ENCODE results near the gene TRUB2.
"Not testable (repeated sequence)": the region's sequence is repeated elsewhere in the genome, so short reads cannot be mapped to it uniquely, and the experiment has no call there.

The TRUB2 gene

GRCh38 chr9:128294142-128294541 is 28.1 kb downstream of the TRUB2 start:
- Mint-ChIP-seq H3K4me1 (no peaks in the 10 kb centered on the region), H3K4me3 (no peak overlapping the region), H3K36me3 (peaks cover under 1% of the 10 kb centered on the region), H3K9me3 (no peaks in the 10 kb centered on the region), H3K27ac (peak overlapping the region; percentile 43)
- no peak for ATAC-seq
- DNase-seq (ENCODE audit: low spot score in 2 of 2): no peak

DNA sequence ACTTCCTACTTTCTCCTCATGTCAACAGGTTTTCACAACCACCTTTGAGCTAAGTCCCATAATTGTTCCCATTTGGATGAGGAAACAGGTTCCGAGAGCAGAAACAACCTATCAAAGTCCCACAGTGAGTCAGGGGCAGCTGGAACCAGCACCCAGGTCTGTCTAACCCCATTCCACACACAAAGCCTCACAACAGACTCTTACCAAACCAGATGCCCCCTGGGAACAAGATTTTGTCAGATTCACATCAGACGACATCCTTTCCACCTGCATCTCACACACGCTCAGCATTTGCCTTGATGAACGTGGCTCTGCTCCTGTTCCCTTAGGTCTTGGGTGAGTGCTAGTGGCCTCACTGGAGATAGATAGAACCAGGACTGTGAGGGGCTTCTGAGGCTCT is 29.2 kb downstream of the TRUB2 start:
- H3K4me3 Mint-ChIP-seq: no peak overlapping the region
- H3K27ac Mint-ChIP-seq: no peak overlapping the region
- no peak for ATAC-seq
- no peaks in the 10 kb centered on the region for H3K4me1 Mint-ChIP-seq
- no peak for DNase-seq (ENCODE audit: low spot score in 2 of 2)
- peaks cover 10% of the 10 kb centered on the region for H3K36me3 Mint-ChIP-seq
- no peaks in the 10 kb centered on the region for H3K9me3 Mint-ChIP-seq

DNA sequence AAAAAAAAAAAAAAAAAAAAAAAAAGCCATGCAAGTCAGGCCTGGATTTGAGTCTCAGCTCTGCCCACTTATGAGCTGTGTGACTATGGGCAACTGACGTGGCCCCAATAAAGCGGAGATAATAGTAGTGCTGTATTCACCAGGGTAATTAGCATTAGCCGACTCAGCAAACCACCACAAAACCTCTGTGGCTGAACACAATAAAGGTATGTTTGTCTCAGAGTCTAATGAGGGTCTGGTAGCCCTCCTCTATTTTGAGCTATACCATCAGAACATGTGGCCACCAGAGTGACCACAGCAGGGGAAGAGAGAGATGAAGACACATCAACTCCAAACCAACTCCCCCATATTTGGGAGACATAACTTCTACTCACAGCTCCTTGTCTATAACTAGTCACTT is 30.2 kb downstream of the TRUB2 start:
- DNase-seq (ENCODE audit: low spot score in 2 of 2) (no peak), ATAC-seq (no peak)
- no peak overlapping the region for H3K4me3 Mint-ChIP-seq
- H3K9me3 Mint-ChIP-seq: no peaks in the 10 kb centered on the region
- H3K36me3 Mint-ChIP-seq: peaks cover 12% of the 10 kb centered on the region
- H3K27ac Mint-ChIP-seq: no peak overlapping the region
- H3K4me1 Mint-ChIP-seq: no peaks in the 10 kb centered on the region

- Mint-ChIP-seq H3K4me1 (no peaks in the 10 kb centered on the region), H3K9me3 (no peaks in the 10 kb centered on the region), H3K27ac (no peak overlapping the region), H3K4me3 (no peak overlapping the region), H3K36me3 (peaks cover 20% of the 10 kb centered on the region)
- DNase-seq (ENCODE audit: low spot score in 2 of 2) (no peak), ATAC-seq (no peak)
Measured at GRCh38 chr9:128288273-128289004, 33.8 kb downstream of the TRUB2 start.

- DNase-seq (ENCODE audit: low spot score in 2 of 2) (no peak), ATAC-seq (no peak)
- Mint-ChIP-seq H3K4me3 (no peak overlapping the region), H3K9me3 (no peaks in the 10 kb centered on the region), H3K27ac (peak overlapping the region; percentile 56), H3K4me1 (no peaks in the 10 kb centered on the region), H3K36me3 (peaks cover 20% of the 10 kb centered on the region)
Measured at GRCh38 chr9:128286440-128286839, 35.8 kb downstream of the TRUB2 start.

DNA sequence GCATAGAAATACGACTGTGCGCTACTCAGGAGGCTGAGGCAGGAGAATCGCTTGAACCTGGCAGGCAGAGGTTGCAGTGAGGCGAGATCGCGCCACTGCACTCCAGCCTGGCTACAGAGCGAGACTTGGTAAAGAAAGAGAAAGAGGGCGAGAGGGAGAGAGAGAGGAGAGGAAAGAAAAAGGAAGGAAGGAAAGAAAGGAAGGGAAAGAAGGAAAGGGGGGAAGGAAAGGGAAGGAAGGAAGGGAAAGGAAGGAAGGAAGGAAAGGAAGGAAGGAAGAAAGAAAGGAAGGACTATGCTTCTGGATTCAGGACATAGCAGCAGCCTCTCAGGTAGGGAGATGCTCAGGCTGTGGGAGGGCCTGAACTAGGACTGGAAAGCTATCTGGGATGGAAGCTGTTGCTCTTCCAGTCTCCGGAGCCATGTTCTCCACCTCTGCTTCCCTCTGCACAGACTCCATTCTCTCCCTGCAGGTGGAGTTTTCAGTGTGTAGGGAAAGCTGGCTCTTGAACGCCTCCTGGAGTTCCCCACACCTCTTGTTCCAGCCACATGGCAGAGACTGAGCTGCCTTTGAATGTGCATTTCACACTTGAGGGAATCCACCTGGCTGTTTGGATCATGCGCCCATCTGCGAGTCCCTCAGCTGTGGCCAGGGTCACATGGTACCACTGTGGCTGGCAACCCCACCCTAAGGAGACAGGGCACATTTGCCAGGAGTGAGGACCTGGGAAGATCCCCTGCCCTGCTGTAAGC is 37.0 kb downstream of the TRUB2 start:
- Mint-ChIP-seq H3K36me3 (peaks cover 20% of the 10 kb centered on the region), H3K4me3 (no peak overlapping the region), H3K9me3 (no peaks in the 10 kb centered on the region), H3K4me1 (no peaks in the 10 kb centered on the region), H3K27ac (no peak overlapping the region)
- DNase-seq (ENCODE audit: low spot score in 2 of 2): no peak
- no peak for ATAC-seq

DNA sequence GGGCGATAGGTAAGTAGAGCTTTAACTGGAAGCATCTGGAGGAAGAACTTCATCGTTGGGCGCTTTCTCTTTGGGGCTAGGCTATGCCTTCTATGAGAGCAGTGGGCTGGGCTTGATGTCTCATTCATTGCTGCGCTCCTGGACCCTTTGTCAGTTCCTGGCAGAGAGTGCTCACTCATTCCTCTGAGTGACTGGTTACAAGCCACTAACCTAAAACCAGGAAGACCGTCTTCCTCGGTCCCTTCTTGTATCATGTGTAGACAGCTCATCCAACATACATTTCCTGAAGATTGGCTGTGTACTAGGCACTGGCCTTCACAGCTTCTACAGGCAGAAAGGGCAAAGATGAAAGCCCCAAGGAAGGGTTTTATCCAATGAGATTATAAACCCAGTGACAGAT is 39.7 kb downstream of the TRUB2 start:
- Mint-ChIP-seq H3K36me3 (peaks cover 11% of the 10 kb centered on the region), H3K9me3 (no peaks in the 10 kb centered on the region), H3K4me3 (no peak overlapping the region), H3K4me1 (peaks cover 9% of the 10 kb centered on the region), H3K27ac (no peak overlapping the region)
- ATAC-seq (no peak), DNase-seq (ENCODE audit: low spot score in 2 of 2) (no peak)

- Mint-ChIP-seq H3K4me1 (peaks cover 25% of the 10 kb centered on the region), H3K36me3 (peaks cover 18% of the 10 kb centered on the region), H3K27ac (no peak overlapping the region), H3K4me3 (no peak overlapping the region), H3K9me3 (no peaks in the 10 kb centered on the region)
- DNase-seq (ENCODE audit: low spot score in 2 of 2): no peak
- ATAC-seq: no peak
Measured at GRCh38 chr9:128280084-128280622, 42.1 kb downstream of the TRUB2 start.

- not testable (repeated sequence) for H3K4me3 Mint-ChIP-seq; H3K9me3 Mint-ChIP-seq; DNase-seq (ENCODE audit: low spot score in 2 of 2); ATAC-seq
- Mint-ChIP-seq H3K4me1 (peaks cover 31% of the 10 kb centered on the region), H3K27ac (peak overlapping the region; percentile 27), H3K36me3 (peaks cover 18% of the 10 kb centered on the region)
Measured at GRCh38 chr9:128279088-128280073, 42.9 kb downstream of the TRUB2 start.

GRCh38 chr9:128276574-128277270 is 45.5 kb downstream of the TRUB2 start:
- H3K36me3 Mint-ChIP-seq: peaks cover 33% of the 10 kb centered on the region
- H3K27ac Mint-ChIP-seq: peak overlapping the region; percentile 99
- ATAC-seq (no peak), DNase-seq (ENCODE audit: low spot score in 2 of 2) (peak in 1 of 2 donors; percentile 55)
- peak overlapping the region; percentile 96 for H3K4me3 Mint-ChIP-seq
- H3K4me1 Mint-ChIP-seq: peaks cover 38% of the 10 kb centered on the region
- no peaks in the 10 kb centered on the region for H3K9me3 Mint-ChIP-seq

GRCh38 chr9:128276008-128276573 is 46.2 kb downstream of the TRUB2 start, which contains the start of gene SWI5:
SWI5 (plus strand) TSS chr9:128276276.
- no peaks in the 10 kb centered on the region for H3K9me3 Mint-ChIP-seq
- peak; percentile 100 for DNase-seq (ENCODE audit: low spot score in 2 of 2)
- peaks cover 40% of the 10 kb centered on the region for H3K36me3 Mint-ChIP-seq
- peaks cover 38% of the 10 kb centered on the region for H3K4me1 Mint-ChIP-seq
- peak within 1 kb of the TSS; percentile 99 for H3K27ac Mint-ChIP-seq
- peak within 1 kb of the TSS; percentile 96 for H3K4me3 Mint-ChIP-seq
- peak; percentile 98 for ATAC-seq

GRCh38 chr9:128275198-128276007 is 46.8 kb downstream of the TRUB2 start, which contains the start of gene GOLGA2:
GOLGA2 (minus strand) TSS chr9:128276007; CDS start chr9:128275976, 31 bp downstream.
- Mint-ChIP-seq H3K4me3 (peak within 1 kb of the TSS; percentile 96), H3K36me3 (peaks cover 47% of the 10 kb centered on the region), H3K4me1 (peaks cover 38% of the 10 kb centered on the region), H3K9me3 (no peaks in the 10 kb centered on the region), H3K27ac (peak within 1 kb of the TSS; percentile 99)
- ATAC-seq (peak; percentile 80), DNase-seq (ENCODE audit: low spot score in 2 of 2) (no peak)

DNA sequence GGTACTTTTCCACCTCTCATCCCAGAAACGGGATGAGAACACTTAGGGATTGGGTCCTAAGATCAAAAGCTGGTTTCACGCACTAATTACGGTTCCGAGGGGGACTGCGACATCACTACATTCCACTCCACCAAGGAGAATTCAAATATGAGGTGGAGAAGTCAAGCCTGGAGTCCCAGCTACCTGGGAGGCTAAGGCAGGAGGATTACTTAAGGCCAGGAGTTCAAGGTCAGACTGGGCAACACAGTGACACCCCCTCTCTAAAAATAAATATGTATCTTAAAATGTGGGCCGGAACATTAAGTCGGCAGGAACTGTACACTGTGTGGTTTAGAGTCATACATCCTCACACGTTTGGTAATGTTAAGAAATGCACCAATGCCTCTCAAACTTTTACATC is 48.0 kb downstream of the TRUB2 start:
- H3K27ac Mint-ChIP-seq: peak overlapping the region; percentile 99
- DNase-seq (ENCODE audit: low spot score in 2 of 2) (no peak), ATAC-seq (no peak)
- peaks cover 35% of the 10 kb centered on the region for H3K4me1 Mint-ChIP-seq
- no peaks in the 10 kb centered on the region for H3K9me3 Mint-ChIP-seq
- H3K36me3 Mint-ChIP-seq: peaks cover 58% of the 10 kb centered on the region
- H3K4me3 Mint-ChIP-seq: peak overlapping the region; percentile 96
